Testis (tissue), 3 donors: ENCODE measurements around the gene AP1S2. TPM values are rescaled to one million over a fixed set of nuclear protein-coding genes. Genes with fewer than 3 reads are reported as not detected.

Source experiments
- DNase-seq: peaks from one replicate; pipeline ENCODE4 v3.0.0-alpha.2; 2019
- H3K27ac ChIP-seq, 2 donors: fragments of 200-600 bp; sonication (generic); one replicate each; pipeline ENCODE4 v1.5.1; 2019
- H3K27me3 ChIP-seq: fragments of 200-600 bp; sonication (generic); one replicate; pipeline ENCODE4 v1.5.1; 2019
- H3K36me3 ChIP-seq: fragments of 200-600 bp; sonication (generic); one replicate; pipeline ENCODE4 v1.5.1; 2017; ENCODE audit warnings: low read depth; ENCODE audit errors: missing control alignments
- H3K4me1 ChIP-seq: fragments of 200-600 bp; sonication (generic); one replicate; pipeline ENCODE4 v1.5.1; 2019
- H3K4me3 ChIP-seq, 2 donors: fragments of 200-600 bp; sonication (generic); one replicate each; pipeline ENCODE4 v1.5.1; 2017 to 2019
- H3K9me3 ChIP-seq: fragments of 200-600 bp; sonication (generic); one replicate; pipeline ENCODE4 v1.5.1; 2017
- POLR2A ChIP-seq: fragments of 450-650 bp; IDR thresholded peaks from one replicate; pipeline ENCODE4 v1.6.1; 2017; ENCODE audit warnings: antibody characterized with exemption, mild to moderate bottlenecking, moderate library complexity
- WGBS, 2 donors: methylation state at CpG; one replicate each; pipeline ENCODE4 v1.1.5; 2018; 5-methylcytosine and 5-hydroxymethylcytosine counted together
- intact Hi-C: fragments of 100-400 bp; cut with DNase I; formaldehyde crosslinking; loops from one replicate; pipeline ENCODE4 v1.15.1; 2023; ENCODE audit warnings: low total_unique reads
- polyA plus RNA-seq: library from polyadenylated mRNA; stranded (reverse); fragments of 350-450 nt; fragmentation: Illumina TruSeq; extraction: RNeasy Lipid Tissue Mini Kit (QIAGEN cat#74804); gene quantifications from one replicate; pipeline ENCODE4 v1.2.3, GENCODE V29; 2014; ENCODE audit warnings: low read depth, low replicate concordance; ENCODE audit not compliant: insufficient read depth
- total RNA-seq, 2 donors: library from RNA; depleted of rRNA; stranded (reverse); fragments of >200 nt; gene quantifications; one replicate each; pipeline ENCODE4 v1.2.3, GENCODE V29; 2016
- TF ChIP-seq, protein P1 (sequence below), 3 experiments: fragments of 450-650 bp in 2 of 3; fragments of 200-600 bp in 1 of 3; sonication (generic) in 1 of 3; IDR thresholded peaks; one replicate each; pipeline ENCODE4 v1.5.1; 2016 to 2019; ENCODE audit warnings: antibody characterized with exemption in 3 of 3, mild to moderate bottlenecking in 2 of 3, moderate library complexity in 1 of 3

Gene AP1S2
- total and polyA plus RNA-seq, 3 donors from 2014 or later, result 60.8 to 107 (median 69.8) TPM

GRCh38 chrX:15856636-15857035 is 2.0 kb upstream of the AP1S2 start:
- no peak for DNase-seq
- Histone ChIP-seq H3K27me3 (no peaks in the 10 kb centered on the region), H3K27ac (peak overlapping the region in 1 of 2 donors; percentile 86), H3K36me3 (no peaks in the 10 kb centered on the region), H3K4me1 (no peaks in the 10 kb centered on the region), H3K4me3 (no peak overlapping the region), H3K9me3 (no peaks in the 10 kb centered on the region)
- intact Hi-C loops, result no loop called here
- TF ChIP-seq POLR2A, result no peak
- TF ChIP-seq, protein P1, sequence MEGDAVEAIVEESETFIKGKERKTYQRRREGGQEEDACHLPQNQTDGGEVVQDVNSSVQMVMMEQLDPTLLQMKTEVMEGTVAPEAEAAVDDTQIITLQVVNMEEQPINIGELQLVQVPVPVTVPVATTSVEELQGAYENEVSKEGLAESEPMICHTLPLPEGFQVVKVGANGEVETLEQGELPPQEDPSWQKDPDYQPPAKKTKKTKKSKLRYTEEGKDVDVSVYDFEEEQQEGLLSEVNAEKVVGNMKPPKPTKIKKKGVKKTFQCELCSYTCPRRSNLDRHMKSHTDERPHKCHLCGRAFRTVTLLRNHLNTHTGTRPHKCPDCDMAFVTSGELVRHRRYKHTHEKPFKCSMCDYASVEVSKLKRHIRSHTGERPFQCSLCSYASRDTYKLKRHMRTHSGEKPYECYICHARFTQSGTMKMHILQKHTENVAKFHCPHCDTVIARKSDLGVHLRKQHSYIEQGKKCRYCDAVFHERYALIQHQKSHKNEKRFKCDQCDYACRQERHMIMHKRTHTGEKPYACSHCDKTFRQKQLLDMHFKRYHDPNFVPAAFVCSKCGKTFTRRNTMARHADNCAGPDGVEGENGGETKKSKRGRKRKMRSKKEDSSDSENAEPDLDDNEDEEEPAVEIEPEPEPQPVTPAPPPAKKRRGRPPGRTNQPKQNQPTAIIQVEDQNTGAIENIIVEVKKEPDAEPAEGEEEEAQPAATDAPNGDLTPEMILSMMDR (IDR thresholded peaks at IDR 0.05), result no peak
- WGBS, 2 donors, result 7 to 18% methylated on average over 1 of the region's 1 CpG

GRCh38 chrX:15856222-15856587 is 1.6 kb upstream of the AP1S2 start:
- no peaks in the 10 kb centered on the region for H3K27me3 ChIP-seq
- no peak for DNase-seq
- no peak for TF ChIP-seq POLR2A
- TF ChIP-seq, protein P1 (IDR thresholded peaks at IDR 0.05), result no peak
- H3K27ac ChIP-seq, result peak overlapping the region in 1 of 2 donors; percentile 86
- intact Hi-C loops, result no loop called here
- H3K9me3 ChIP-seq, result no peaks in the 10 kb centered on the region
- WGBS, 2 donors, result 37 to 42% methylated on average over 4 of the region's 4 CpGs
- no peaks in the 10 kb centered on the region for H3K4me1 ChIP-seq
- H3K4me3 ChIP-seq, result no peak overlapping the region
- no peaks in the 10 kb centered on the region for H3K36me3 ChIP-seq

- whole genome bisulfite sequencing, 2 donors, result 12 to 15% methylated on average over 10 to 16 of the region's 16 CpGs
- no peaks in the 10 kb centered on the region for H3K4me1 ChIP-seq
- no peak for DNase-seq
- H3K36me3 ChIP-seq, result no peaks in the 10 kb centered on the region
- H3K27ac ChIP-seq, result peak overlapping the region; percentile 68 to 86
- TF ChIP-seq POLR2A, result no peak
- TF ChIP-seq, protein P1 (IDR thresholded peaks at IDR 0.05), result no peak
- H3K4me3 ChIP-seq, result peak overlapping the region; percentile 63 to 66
- intact Hi-C loops, result no loop called here
- H3K9me3 ChIP-seq, result no peaks in the 10 kb centered on the region
- H3K27me3 ChIP-seq, result no peaks in the 10 kb centered on the region
Measured at GRCh38 chrX:15855568-15856221, 1.1 kb upstream of the AP1S2 start.

GRCh38 chrX:15854080-15854655 is 445 bp downstream of the AP1S2 start:
- Histone ChIP-seq H3K9me3 (no peaks in the 10 kb centered on the region), H3K4me1 (no peaks in the 10 kb centered on the region), H3K27ac (peak overlapping the region; percentile 39 to 86), H3K27me3 (no peaks in the 10 kb centered on the region), H3K36me3 (no peaks in the 10 kb centered on the region), H3K4me3 (peak overlapping the region; percentile 63 to 66)
- intact Hi-C loops, result no loop called here
- peak; percentile 61 for DNase-seq
- TF ChIP-seq POLR2A, result no peak
- TF ChIP-seq, protein P1 (IDR thresholded peaks at IDR 0.05), result no peak
- WGBS, 2 donors, result 0 to 3% methylated on average over 6 to 29 of the region's 65 CpGs
